ENCODE measurements around the gene PRKAB1.

Gene PRKAB1

GRCh38 chr12:119673634-119674033, 5.7 kb downstream of the PRKAB1 start:
- TF ChIP-seq CTCF (IDR thresholded peaks at IDR 0.05) (no peak), ZFX (IDR thresholded peaks at IDR 0.05; ENCODE audit: borderline replicate concordance) (no peak)
- no peak overlapping the region for H3K27ac ChIP-seq

DNA sequence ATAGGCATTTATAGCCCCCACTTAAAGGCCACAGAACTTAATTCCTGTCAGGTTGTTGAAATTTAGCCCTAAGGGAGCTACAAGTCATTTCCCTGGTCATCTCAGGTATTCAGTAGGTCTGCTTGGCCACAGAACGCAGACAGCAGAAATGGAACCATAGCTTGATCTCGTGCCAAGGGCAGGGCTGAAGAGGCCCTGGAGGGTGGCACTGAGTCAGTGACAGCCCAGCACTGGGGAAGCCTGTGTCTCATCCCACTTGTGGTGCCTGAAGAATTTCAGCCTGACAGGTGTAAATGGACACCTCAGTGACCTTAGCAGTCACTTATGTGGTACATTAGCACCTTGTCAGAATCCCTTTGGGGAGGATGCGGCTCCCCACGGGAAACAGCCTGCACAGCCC, 6.6 kb downstream of the PRKAB1 start:
- no peak overlapping the region for H3K27ac ChIP-seq
- no peak for TF ChIP-seq ZFX (IDR thresholded peaks at IDR 0.05; ENCODE audit: borderline replicate concordance)
- no peak for TF ChIP-seq CTCF (IDR thresholded peaks at IDR 0.05)

DNA sequence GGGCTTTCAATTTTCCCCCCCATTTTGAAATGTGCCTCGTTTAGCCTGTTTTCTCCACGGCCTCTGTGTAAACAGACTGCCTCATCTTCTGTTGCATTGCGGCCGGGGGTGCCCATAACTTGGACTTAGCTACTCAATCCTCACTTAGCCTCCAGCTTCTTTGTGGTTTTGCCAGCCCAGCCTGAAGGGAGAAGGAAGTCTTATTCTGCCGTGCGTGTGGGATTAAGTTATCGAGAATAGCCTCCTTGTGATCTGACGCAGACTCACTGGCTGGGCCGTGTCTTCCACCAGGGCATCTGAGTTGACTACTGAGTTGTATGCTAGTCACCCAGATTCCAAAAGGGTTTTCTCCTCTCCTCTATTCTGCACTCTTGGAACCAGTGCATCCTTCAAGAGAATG, 8.1 kb downstream of the PRKAB1 start:
- TF ChIP-seq ZFX (IDR thresholded peaks at IDR 0.05; ENCODE audit: borderline replicate concordance) (no peak), CTCF (IDR thresholded peaks at IDR 0.05) (no peak)

GRCh38 chr12:119676573-119676972, 8.6 kb downstream of the PRKAB1 start:
- peak; percentile 18; the same call in 1 of the 2 replicates for TF ChIP-seq CTCF (IDR thresholded peaks at IDR 0.05)
- no peak for TF ChIP-seq ZFX (IDR thresholded peaks at IDR 0.05; ENCODE audit: borderline replicate concordance)
- no peak overlapping the region for H3K27ac ChIP-seq

More for the DNA sequence above, 8.1 kb downstream of the PRKAB1 start:
- H3K27ac ChIP-seq, result no peak overlapping the region

GRCh38 chr12:119678459-119678858, 10.5 kb downstream of the PRKAB1 start:
- TF ChIP-seq ZFX (IDR thresholded peaks at IDR 0.05; ENCODE audit: borderline replicate concordance) (no peak), CTCF (IDR thresholded peaks at IDR 0.05) (no peak)
- no peak overlapping the region for H3K27ac ChIP-seq

GRCh38 chr12:119679081-119679480, 11.1 kb downstream of the PRKAB1 start:
- TF ChIP-seq CTCF (IDR thresholded peaks at IDR 0.05), result no peak
- no peak for TF ChIP-seq ZFX (IDR thresholded peaks at IDR 0.05; ENCODE audit: borderline replicate concordance)

DNA sequence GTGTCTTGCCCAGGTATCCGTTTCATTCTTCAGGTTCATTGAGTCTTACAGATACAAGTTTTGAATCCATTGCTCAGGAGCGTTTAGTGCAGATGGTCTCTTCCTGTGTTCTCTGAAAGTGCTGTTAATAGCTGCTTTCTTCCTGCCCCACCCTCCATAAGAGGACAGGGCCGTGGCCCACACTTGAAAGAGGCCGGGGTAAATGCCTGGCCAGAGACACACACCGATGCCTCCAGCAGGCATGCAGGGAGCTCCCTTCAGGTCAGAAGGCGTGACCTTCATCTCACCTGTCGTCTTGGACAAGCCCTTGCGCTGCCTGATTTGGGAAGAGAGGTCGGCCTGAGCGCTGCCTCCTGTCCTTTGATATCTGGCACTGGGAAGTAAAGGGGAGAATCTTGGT, 11.6 kb downstream of the PRKAB1 start:
- TF ChIP-seq CTCF (IDR thresholded peaks at IDR 0.05) (no peak), ZFX (IDR thresholded peaks at IDR 0.05; ENCODE audit: borderline replicate concordance) (no peak)
- H3K27ac ChIP-seq, result no peak overlapping the region

More at GRCh38 chr12:119679081-119679480, 11.1 kb downstream of the PRKAB1 start:
- no peak overlapping the region for H3K27ac ChIP-seq

Data from 22Rv1 (cell line).